Neural cell (in vitro differentiated cells): ENCODE results near the gene SIK1.
"Not testable (repeated sequence)": the region's sequence is repeated elsewhere in the genome, so short reads cannot be mapped to it uniquely, and the experiment has no call there.

Experiments
- CTCF ChIP-seq: fragments of 450-650 bp; IDR thresholded peaks from 2 replicates; pipeline ENCODE4 v1.5.1; 2014; ENCODE audit warnings: antibody characterized with exemption, mild to moderate bottlenecking, moderate library complexity; ENCODE audit not compliant: poor library complexity, severe bottlenecking
- EZH2 ChIP-seq: fragments of 200-600, 300-800 bp; shearing (Covaris generic), sonication (generic); IDR thresholded peaks from 2 replicates; pipeline ENCODE4 v1.6.1; 2014; ENCODE audit warnings: antibody characterized with exemption, low read length, borderline replicate concordance, mild to moderate bottlenecking; ENCODE audit not compliant: insufficient read depth, poor library complexity, severe bottlenecking
- POLR2AphosphoS5 ChIP-seq: IDR thresholded peaks from 2 replicates; pipeline ENCODE4 v1.6.1; 2012
- REST ChIP-seq: IDR thresholded peaks from 2 replicates; pipeline ENCODE4 v1.6.1; 2012; ENCODE audit warnings: borderline replicate concordance
- SMC3 ChIP-seq: fragments of 450-650 bp; conservative IDR thresholded peaks from 2 replicates; pipeline ENCODE4 v1.6.1; 2014; ENCODE audit warnings: antibody characterized with exemption, mild to moderate bottlenecking, moderate library complexity; ENCODE audit not compliant: poor library complexity

GRCh38 chr21:43430830-43431416 is 4.0 kb upstream of the SIK1 start:
- not testable (repeated sequence) for TF ChIP-seq CTCF, EZH2, SMC3, REST, POLR2AphosphoS5
